ENCODE results near the gene CLDN19.

- no peak for TF ChIP-seq CTCF (IDR thresholded peaks at IDR 0.05)
- TF ChIP-seq PHF8 (IDR thresholded peaks at IDR 0.05; ENCODE audit: borderline replicate concordance, low read depth), result no peak
- TF ChIP-seq MAX (IDR thresholded peaks at IDR 0.05), result no peak
- no peak for TF ChIP-seq CHD4 (IDR thresholded peaks at IDR 0.05; ENCODE audit: borderline replicate concordance)
- TF ChIP-seq POLR2A (IDR thresholded peaks at IDR 0.05; ENCODE audit: low read length), result no peak
- TF ChIP-seq HDAC2 (IDR thresholded peaks at IDR 0.05), result no peak
- no peak for TF ChIP-seq REST (IDR thresholded peaks at IDR 0.05)
Observed at GRCh38 chr1:42765269-42765668, 25.2 kb upstream of the CLDN19 start.

Data from A549 (cell line).